Stimulated activated CD4-positive, alpha-beta T cell treated with anti-CD3 and anti-CD28 coated beads, Interleukin-4, amount 100 ng/mL, for 48 hours (primary cell): ENCODE measurements around the gene INIP.
"Not testable (repeated sequence)": the region's sequence is repeated elsewhere in the genome, so short reads cannot be mapped to it uniquely, and the experiment has no call there.

Source experiments
- DNase-seq, 2 donors: peaks; one replicate each; pipeline ENCODE4 v3.0.0-alpha.2; 2020; ENCODE audit warnings: low read depth in 2 of 2

The INIP gene

DNA sequence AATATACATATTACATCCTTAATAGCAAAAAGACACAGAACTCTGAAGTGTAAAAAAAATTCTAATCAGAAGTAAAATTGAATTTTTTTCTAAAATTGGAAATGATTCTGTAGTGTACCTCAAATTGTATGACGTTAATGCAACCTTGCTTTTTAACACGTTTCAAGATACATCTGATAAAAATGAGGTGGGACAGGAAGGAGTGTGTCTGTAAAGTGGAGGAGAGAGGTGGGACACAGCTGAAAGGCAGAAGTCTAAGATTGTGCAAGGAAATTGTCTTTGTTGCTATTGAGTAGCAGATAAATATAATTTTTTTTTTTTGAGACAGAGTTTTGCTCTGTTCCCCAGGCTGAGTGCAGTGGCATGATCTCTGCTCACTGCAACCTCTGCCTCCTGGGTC, 17.0 kb upstream of the INIP start:
- DNase-seq: no peak

DNA sequence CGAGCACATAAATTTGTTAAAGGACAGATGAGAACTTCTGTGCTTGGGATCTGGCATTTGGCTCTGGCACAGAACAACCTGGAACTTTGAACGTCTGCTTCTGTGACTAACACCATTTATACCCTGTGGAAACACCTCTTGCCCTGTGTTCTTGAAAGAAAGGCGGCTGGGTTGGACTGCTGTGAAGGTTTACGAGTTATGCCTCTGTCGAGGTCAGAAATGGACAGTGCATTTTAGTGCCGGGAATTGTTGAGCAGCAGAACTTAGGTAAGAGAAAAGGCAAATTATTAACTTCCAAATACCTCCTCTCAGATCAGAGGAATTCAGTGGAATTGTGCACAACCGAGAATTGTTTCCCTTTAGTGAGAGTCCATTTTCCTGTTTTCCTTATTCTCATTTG, 14.1 kb upstream of the INIP start:
- no peak for DNase-seq

- no peak for DNase-seq
Observed at GRCh38 chr9:112728401-112728800, 10.5 kb upstream of the INIP start.

GRCh38 chr9:112726428-112726827, 8.5 kb upstream of the INIP start:
- DNase-seq: no peak

DNA sequence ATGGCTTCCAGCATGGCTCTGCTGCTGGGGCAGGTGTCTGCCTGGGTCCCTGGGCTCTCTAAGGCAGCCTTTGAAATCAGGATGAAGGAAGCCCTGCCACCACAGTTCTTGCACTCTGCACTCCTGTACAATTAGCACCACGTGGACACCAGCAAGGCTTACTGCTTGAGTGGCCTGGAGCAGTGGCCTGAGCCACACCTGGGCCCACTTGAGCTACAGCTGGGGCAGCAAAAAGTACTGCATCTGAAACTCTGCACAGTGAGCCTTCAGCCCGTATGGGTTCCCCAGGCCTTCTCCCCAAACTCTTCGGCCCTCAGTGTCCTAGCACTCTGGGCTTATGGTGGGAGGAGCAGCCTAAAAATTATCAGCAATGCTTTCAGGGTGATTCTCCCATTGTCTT, 8.0 kb upstream of the INIP start:
- DNase-seq: no peak

GRCh38 chr9:112722749-112723148, 4.8 kb upstream of the INIP start:
- DNase-seq: not testable (repeated sequence)

GRCh38 chr9:112720113-112720780, 2.3 kb upstream of the INIP start:
- DNase-seq: no peak

GRCh38 chr9:112719696-112720095, 1.8 kb upstream of the INIP start:
- no peak for DNase-seq

GRCh38 chr9:112719241-112719691, 1.3 kb upstream of the INIP start:
- no peak for DNase-seq

- DNase-seq: no peak
Observed at GRCh38 chr9:112712678-112713077, 5.2 kb downstream of the INIP start.

DNA sequence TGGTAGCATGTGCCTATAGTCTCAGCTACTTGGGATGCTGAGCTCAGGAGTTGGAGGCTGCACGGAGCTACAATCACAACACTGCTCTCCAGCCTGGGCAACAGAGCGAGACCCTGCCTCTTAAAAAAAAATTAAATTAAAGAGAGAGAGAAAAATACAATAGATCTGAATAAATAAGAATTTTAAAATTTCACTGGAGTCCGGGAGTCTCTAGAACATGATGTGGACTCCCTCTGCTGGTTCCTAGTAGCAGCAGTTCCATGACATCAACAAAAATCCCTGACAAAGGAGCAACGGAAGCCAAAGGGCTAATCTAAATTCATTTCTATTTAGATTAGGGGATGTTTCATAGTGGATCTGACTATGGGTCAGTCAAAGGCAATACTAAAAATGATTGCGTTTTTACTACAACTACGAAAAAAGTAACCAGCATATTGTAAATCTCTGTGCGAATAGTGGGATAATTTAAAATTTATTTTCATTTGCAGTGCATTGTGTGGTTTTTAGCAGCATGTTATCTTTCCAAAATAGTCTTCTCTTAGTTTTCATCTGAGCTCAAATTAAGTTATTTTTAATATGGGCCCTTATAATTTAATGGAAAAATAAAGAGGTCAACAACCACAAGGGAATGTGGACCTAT, 6.7 kb downstream of the INIP start:
- DNase-seq: no peak

DNA sequence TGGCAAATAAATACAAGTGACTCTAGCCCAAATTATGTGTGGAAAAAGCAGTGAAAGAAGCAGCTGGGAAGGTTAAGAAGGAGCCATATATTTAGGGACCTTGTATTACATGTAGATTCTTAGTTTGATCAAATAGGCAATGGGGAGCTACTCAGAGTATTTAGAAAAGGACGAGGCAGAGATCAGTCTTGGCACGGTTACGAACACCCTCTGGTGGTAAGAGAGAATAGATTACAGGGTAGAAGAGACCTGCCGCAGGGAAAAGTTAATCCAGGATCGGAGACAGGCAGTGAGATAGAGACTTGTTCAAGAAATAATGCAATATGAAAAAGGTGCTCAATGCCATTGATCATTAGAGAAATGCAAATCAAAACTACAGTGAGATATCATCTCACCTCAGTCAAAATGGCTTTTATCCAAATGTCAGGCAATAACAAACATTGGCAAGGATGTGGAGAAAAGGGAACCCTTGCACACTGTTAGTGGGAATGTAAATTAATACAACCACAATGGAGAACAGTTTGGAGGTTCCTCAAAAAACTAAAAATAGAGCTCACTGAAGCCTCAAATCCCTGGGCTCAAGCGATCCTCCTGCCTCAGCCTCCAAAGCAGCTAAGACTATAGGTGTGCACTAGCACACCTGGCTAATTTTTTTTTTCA, 12.0 kb downstream of the INIP start:
- no peak for DNase-seq

- no peak for DNase-seq
Observed at GRCh38 chr9:112703304-112703703, 14.6 kb downstream of the INIP start.

DNA sequence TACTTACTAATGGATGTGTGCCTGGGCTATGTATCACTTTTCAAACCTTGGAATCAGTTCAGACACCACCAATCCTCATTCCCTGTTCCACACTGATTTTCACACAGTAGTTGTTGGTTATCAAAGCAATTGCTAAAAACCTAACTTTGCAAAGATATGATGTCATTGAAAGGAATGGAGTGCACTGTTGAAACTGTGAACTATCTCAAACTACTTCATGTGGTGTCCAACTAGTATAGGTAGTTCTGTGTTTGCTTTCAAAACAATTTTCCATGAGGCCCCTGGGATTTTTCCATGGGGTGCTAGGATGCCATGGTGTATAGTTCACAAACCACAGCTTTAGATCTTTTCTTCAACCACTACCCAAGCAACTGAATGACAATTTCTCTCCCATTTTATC, 17.8 kb downstream of the INIP start:
- DNase-seq: no peak

- no peak for DNase-seq
Observed at GRCh38 chr9:112699230-112699629, 18.7 kb downstream of the INIP start.

GRCh38 chr9:112696461-112696860, 21.5 kb downstream of the INIP start:
- DNase-seq: no peak

GRCh38 chr9:112694706-112695555, 23.0 kb downstream of the INIP start:
- no peak for DNase-seq

DNA sequence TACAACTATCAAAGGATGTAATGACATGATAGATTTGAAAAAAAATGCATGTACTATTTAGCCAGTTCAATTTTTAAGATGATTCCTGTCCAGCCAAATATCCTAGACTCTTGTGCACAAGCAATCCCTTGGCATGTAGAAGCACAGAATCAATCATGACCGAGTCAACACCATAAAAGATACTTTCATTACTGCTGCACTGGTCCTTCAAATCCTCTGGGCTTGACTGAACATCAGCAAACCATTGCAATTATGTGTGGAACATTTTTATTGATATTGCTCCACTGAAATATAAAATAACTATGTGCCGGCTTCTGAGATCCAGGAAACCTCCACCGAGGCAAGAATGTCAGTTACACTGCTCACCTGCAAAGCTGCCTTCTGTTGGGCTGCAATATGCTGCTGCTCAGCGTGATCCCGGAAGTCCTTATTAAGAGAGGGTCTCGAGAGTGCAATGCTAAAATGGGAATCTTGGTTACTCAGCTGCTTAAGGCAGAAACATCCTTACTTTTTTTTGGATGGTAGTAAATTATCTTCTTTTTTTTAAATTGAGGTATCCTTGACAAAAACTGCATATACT, 28.7 kb downstream of the INIP start:
- DNase-seq: no peak

- no peak for DNase-seq
Observed at GRCh38 chr9:112680731-112681402, 37.0 kb downstream of the INIP start.

DNA sequence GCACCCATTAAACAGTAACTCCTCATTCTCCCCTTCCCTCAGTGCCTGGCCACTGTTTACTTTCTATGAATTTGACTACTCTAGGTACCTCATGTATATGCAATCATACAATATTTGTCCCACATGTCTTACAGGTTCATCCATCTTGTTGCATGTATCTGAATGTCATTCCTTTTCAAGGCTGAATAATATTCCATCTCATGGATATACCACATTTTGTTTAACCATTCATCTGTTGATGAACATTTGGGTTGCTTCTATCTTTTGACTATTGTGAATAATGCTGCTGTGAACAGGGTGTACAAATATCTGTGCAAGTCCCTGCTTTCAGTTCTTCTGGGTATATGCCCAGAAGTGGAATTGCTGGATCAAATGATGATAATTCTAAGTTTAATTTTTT, 40.9 kb downstream of the INIP start:
- no peak for DNase-seq

- not testable (repeated sequence) for DNase-seq
Observed at GRCh38 chr9:112673221-112673620, 44.7 kb downstream of the INIP start.
